SKM-1 (cell line): Measurements from ENCODE around the gene PLD5.

Experiments used
- DNase-seq: peaks from one replicate; lab custom pipeline; 2025; ENCODE audit not compliant: unreplicated experiment; lab: John Stamatoyannopoulos, UW

PLD5 gene

DNA sequence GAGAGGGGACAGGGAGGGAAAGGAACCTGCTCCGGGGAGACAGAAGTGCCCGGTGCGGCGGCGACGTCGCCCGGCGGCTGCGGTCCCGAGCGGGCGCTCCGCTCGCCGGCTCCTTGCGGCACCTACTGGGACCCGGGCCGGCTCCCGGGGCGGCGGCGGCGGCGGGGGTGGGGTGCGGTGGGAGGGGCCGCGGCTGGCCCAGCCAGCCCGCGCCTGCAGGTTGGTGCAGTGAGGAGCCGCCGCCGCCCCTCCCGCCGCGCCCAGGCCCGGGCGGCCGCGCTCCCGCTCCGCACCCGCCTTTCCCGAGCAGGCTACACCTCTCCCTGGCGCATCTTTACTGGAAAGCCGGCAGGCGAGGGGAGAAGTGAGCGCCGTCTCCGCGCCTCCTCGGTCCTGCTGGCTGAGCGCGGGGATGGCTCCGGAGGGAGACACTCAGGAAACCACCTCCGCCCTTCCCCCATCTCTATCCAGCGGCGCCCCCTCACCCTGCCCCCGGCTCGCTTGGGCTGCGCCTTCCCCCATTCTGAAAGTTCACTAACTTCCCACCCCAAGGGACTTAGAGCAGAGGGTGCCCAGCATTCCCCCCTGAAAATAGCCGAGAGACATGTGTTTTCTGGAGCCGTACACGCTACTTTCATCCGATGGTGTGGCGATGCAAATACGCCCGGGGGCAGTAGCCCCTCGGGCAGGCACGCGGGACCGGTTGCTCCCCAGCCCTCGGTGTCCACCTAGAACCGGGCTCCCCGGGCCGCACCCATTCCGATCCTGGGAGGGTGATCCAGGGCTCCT is at the start of gene PLD5:
PLD5 (minus strand) TSS at position 127 of the 789 bp plus-strand sequence.
- no peak for DNase-seq

DNA sequence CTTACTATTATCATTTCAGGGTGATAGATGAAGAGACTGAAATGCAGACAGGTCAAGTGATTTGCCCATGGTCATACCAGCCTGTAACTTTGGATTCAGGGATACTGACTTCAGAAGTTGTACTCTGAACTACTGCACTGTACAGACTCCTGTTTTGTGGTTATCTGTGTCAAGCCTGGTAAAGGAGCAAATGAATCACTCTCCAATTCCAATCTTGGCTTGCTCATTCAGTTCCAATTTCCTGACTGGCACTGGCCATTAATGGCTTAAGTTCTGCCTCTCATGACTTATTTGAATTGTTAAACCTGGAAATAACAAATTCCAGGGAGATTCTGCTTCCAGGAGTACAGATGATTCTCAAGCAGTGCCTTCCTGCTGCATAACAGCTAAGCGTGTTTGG is 45.4 kb upstream of the PLD5 start:
- DNase-seq = no peak

DNA sequence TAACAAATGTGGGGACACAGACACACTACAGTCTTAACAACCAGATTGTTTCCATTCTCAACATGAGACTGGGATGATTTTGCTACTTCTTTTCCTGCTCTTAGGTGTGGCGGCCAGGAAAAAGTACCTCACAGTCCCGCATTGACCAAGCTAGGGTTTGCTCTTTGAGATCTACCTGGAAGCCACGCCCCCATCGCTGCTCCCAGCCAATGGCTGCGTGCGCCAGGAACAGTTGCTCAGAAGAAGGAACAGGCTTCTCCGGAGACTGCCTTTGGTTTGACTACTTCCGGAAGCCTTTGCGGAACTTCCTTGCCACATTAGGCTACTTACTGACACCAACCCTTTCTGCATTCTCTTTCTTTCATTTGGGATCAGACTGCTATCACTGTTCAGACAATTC is 44.2 kb upstream of the PLD5 start:
- DNase-seq = no peak

DNA sequence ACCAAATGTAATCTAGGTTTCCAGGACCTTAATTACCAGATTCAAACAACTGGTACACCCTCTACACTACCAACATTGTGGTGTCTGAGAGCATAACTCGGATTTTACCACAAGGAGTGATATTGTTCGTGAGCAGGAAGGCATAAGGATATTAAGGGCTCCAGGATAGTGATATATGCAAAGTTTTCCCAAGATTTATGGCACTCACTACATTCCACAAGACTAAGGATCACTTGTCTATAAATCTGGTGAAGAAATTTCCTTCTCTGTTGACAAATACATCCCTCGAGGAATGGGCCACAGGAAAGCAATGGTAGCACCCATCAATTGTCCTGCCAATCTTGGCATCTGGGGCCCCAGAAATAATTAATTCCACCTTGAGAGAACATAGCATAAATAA is 43.1 kb upstream of the PLD5 start:
- no peak for DNase-seq

DNA sequence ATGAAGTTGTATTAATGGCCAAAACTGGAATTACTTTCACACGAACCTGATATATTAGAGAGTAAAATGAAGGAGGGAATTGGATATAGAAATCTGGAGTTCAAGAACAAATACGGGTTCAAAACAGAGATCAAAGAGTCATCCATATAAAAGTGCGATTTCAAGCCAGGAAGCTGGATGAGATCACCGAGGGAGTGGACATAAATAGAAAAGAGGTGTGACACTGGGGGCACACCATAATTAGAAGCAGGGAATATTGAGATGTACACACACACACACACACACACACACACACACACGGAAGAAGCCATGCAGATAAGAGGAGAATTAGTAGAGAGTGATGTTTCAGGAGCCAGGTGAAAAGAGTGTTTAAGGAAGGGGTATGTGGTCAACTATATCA is 32.3 kb upstream of the PLD5 start:
- no peak for DNase-seq

DNA sequence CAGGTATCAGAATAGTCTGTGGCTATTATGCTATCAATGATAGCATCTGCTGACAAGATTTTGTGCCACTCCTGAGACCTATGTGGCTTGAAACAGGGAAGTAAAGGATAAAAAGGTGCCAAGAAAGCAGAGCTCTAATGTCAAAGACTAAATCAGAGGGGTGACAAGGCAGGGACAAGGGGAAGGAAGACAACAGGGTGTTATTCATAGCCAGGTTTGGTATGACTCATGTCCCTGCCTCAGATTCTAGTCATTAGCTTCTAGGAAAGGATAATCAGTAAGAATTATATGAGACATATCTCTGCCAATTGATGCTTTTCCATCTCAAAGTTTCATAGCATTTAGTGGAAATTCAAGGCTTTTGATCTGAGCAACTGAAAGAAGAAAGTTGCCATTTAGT is 31.8 kb upstream of the PLD5 start:
- no peak for DNase-seq

DNA sequence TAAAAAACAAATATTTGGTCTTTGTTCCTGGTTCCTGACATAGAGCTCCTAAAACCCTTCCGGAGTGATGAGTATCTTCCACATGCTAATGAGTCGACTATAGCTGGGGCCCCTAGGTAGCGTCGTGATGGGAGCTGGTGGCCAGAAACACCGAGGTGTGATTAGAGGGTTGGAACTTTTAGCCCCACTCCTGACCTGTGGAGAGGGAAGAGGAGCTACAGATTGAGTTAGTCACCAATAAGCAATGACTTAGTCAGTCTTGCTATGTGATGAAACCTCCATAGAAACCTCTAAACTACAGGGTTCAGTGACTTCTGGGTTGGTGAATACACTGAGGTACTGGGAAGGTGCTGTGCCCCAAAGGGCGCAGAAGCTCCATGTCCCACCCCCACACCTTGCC is 30.1 kb upstream of the PLD5 start:
- DNase-seq = no peak

DNA sequence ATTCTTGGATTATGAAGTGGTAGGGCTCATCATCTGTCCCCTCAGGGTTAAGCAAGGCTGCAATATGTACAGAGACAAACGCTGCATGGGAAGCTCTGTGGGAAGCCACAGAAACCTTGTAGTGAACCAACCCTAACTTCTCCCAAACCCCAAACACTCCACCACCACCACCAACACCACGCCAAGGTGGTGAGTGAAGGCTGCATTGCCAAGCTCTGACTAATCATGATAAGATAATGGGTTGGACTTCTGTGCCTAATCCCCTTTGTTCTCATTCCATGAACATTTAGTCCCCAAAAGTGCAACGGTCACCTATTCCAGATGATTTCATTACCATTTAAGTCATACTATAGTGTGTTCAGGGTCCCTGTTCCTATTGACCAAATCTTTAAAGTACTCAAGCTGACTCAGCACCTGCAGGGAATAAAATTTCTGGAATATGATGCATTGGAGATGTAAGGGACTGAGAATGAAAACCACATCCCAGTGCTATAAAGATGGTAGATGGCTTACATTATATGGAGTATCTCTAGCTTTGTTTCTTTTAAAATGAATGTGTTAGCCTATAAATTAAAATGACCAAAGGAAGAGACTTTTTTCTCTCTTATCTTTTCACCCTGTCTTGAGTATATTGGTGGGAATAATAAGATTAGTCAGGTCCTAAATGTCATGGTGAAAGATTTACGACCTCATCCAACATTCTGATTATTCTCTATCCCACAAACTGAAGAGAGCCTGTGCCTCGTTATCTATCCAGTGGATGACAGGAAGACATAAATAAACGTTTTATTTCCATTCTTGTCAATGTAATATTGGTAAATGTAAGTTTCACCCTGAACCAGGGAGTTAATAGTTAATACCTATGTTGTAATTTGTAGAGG is 22.6 kb upstream of the PLD5 start:
- DNase-seq = no peak

DNA sequence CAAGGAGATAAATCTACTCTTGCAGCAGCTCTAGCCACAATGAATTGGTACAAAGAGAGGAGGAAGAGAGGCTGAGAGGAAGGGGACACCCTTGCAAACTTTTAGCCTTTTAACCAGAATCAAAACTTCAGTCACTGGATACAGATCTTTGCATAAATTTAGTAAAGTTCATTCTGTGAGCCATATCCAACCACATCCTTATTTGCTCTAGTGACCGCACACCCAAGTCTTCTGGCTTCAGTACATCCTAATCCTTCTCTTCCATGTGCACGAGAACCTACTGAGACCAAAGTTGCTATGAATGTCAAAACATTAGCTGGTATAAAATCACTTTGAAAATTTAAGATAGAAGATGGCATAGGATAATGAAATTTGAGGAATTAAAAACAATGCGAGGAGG is 21.9 kb upstream of the PLD5 start:
- no peak for DNase-seq

DNA sequence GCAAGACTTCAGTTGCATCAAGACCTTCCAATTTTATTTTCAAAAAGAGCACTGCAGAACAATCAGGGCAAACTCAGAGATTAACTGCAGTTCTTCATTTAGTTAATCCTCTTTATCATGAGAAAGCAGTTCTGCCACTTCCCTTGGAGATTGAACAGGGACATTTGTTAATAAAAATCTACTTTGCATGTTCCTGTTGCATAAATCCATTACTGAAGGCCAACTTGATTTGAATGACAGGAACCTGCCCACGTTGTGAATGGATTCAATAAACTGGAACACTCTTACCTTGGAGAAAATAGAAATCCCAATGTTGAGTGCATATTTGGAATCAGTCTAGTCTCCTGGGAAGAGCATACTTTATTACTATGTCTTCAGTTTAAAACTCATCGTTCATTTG is 19.6 kb upstream of the PLD5 start:
- DNase-seq = no peak

DNA sequence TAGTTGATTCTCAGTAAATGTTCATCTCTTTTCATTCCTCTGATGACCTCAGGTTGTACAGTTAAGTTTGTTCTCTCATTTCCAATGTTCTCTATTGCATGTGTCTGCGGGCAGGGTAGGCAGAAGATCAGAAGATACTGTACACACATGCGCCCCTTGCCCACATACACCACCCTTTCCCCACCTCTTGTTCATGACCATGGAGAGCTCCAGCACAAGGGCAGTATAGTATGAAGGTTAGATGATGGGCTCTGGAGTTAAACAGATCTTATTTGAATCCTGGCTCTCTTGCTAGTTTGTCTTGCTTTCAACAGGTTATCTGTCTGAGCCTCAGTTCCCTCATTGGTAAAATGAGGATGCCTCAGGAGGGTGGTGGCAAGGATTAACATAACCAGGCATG is 17.8 kb upstream of the PLD5 start:
- DNase-seq = no peak

DNA sequence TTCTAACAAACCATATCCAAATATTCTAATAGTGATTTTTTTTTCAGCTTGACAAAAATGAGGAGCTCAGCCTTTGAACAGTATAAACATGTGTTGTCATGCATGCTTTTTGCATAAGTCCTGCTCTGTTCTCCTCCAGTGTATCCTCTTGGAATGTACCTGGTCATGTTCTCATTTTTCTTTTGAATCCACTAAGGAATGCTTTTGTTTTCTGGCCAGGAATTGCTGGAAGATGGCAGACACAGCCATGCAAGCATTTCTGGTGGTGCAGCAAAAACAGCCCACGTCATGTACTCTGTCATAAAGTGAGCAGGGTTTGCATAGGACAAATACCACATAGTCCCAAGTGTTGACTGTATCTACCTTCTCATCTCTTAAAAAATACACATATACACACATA is 11.5 kb upstream of the PLD5 start:
- no peak for DNase-seq

DNA sequence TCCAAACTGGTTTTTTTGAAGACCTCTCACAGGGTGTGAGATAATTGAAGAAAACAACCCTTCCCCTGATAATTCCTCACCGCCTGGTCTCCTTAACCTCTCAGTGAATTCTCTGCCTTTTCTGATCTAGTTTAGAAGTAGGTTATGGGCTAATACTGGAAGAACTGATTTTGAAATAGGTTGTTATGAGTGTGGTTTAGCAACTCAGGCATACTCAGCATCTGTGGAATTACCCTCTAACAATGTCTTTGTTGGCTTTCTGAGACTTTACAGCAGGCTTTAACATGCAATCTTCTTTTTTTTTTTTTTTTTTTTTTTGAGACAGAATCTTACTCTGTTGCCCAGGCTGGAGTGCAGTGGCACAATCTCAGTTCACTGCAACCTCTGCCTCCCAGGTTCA is 10.3 kb upstream of the PLD5 start:
- DNase-seq = no peak

DNA sequence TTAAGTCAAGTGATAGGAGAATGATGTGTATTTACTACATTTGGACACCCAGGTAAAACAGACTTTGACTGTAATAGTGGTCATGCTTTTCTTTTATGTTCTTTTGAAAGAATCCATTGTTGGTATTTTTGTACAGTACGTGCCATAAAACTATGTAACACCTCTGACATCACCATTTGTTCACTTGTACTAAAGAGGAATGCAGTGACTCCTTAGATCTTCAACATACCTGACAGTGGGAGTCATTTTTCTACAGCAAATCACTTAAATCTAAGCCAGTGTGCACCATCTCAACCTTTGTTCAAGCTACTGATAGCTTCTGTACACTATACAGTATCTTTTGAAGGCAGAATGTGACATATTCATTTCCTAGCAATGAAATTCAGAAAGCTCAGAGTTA is 6.3 kb upstream of the PLD5 start:
- DNase-seq = no peak

DNA sequence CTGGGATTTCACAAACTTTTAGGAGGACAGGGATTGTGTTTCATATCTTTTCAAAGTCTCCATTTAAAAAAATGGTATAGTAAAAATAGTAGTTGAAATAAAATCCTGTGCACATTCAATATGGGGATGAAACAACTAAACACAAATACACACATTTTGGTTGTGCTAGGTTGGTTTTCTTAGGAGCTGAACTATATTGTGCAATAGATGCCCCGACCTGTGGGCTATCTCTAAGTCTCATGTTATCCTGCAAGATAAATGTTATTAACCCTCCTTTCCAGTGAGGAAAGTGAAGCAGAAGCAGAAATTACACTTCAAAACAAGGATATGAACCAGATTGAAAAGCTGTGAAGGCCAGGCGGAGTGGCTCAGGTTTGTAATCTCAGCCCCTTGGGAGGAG is 1.3 kb upstream of the PLD5 start:
- no peak for DNase-seq

DNA sequence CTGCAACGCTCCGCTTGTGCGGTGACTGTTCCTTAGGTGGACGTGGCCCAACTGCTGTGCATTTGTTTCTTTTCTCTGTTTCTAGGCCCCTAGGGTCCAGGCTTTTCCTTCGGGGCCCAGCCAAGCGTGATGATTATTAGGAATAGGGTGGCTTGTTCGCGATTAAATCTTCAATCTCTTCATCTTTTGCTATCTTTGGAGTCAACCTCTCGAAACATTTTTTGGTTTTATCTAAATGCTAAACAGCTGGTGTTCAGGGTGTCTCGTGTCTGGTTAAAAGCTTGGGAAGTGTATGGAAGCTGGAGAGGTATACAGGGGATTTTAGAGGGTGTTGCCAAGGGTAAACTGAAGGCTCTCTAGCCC is 844 bp upstream of the PLD5 start:
- no peak for DNase-seq

DNA sequence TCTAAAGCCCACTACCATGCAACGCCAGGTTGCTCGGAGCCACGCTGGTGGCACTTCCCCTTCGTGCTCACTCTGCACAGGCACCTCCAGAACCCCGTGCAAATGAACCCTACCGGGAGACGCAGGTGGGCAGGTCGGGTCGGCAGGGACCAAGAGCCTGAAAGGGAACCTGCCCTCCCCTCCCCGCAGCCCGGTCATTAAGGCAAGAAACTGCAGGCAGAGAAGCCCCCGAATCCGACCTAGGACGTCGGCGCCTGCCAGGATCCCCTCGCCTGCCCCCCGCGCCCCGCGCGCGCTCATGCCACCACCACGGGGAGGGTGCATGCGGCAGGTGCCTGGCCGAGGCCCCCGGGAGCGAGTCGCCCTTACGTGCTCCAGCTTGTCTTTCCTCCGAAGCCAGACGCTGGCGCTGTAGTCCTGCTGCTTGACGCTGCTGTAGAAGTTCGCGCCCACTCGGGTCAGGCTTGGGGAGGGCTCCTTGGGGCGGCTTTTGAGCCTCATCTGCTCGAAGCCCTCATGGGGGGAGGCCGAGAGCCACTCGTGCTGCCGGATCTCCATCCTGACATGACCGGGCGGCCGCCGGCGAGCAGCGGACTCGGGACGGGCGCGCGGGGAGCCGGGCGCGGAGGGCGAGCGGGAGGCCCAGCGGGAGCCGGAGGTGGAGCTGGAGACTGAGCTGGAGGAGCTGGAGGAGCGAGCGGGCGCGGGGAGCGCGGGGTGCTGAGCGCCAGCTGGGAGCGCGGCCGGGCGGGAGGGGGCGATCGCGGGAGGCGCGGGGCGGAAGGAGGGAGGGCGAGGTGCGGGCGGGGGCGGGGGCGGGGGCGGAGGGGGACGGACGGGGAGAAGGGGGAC is 552 bp downstream of the PLD5 start:
- no peak for DNase-seq

DNA sequence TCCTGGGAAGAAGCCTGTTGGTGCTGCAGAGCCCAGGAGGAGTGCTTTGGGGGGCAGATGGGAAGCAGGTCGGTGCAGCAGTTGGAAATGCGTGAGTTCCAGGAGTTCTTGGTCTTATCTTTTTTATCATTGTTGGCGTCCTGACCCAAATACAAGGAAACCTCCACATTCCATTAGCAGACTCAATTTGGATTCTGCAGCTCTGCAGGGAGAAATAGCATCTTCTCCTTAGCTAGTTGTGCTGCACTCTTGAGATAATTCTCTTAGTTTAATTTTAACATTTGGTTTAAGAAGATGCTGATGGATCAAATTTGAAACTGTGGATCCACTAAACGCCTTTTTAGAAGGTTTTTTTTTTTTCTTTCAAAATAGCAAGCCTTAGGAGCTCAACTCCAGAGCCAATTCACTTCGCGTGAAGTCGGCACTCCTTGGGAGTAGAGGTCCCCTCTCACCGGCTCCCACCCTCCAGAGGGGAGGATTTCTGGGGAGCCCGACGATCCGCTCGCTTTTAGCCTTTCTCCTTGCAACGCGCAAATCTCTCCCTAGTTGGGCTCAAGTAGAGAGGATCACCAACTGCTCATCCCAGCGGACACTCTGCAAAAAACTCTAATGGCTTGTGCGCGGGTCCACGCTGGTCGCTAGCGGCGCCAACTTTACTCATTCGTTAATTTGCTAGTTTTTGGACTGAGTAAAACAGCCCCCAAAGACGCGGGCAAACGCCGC is 1.3 kb downstream of the PLD5 start:
- no peak for DNase-seq

DNA sequence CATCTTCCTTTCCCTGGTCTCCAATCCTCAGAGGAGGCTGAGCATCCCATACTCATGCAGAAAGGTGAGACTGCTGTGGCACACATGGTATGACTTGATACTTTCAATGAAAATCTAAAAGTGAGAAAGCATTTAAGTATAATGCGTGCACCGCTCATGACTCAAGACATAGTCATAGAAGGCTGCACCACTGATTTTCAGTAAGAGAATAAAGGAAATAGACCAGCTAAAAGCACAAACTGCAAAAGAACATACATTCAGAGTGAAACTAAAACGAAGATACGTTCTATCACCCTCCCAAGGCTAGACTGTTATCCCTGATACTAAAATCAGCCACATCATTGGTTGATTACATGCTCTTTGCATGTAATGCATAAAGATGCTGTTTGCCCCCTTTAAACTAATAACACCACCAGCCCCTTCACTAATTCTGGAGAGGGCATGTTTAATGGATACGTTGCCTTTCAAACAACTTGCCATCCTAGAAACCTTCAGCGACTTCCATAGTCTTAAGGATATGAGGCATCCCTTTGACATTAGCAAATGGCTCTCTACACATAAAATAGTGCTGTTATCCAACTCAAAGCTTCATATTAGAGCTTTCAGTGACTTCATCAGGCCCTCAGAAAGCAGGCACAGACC is 2.1 kb downstream of the PLD5 start:
- no peak for DNase-seq

DNA sequence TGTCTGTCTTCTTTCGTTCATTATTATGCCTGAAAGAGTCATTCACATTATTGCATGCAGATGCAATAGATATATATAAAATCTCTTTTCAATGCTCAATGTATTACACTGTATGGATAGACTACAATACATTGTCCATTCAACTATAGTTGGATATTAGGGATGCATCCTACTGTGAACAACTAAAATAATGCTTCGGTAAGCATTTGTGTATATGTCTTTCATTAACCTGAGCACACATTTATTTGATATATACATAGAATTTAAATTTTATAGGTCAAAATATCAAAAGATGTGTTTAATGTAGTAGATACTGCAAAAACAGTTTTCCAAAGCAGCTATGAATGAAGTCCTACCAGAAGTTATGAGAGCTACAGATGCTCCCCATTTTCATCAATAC is 8.9 kb downstream of the PLD5 start:
- no peak for DNase-seq

DNA sequence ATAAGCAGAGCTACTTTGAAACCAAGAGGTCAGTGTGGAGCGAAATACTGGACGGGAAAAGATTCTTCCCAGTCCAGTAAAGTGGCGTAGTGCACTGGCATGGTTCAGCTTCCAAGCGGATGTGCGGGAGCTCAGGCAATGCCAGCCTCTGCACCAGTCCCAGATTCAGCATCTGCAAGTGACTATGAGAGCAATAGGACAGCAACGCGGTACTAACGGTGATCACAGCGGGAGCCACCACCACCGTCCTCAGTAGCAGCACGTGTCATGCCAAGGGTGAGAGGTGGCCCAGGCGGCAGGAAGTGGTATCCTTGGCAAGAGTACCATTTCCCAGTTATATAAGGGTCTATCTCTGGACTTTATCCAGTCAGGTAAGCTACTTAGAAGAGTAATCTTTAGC is 17.8 kb downstream of the PLD5 start:
- no peak for DNase-seq
